ENCODE measurements around the gene PCYT1B. TPM values are rescaled to one million over a fixed set of nuclear protein-coding genes. Genes with fewer than 3 reads are reported as not detected.

Gene PCYT1B
- total RNA-seq (1.4 TPM), polyA plus RNA-seq (ENCODE audit: insufficient read depth in 1 of 8, insufficient read length in 8 of 8, low replicate concordance in 1 of 8) (1 to 10 TPM; 1.5 to 3.1 (median 2.1) TPM)
- long read RNA-seq, donor 1: 0 reads
- long read RNA-seq, donor 2: 0 reads
- long read RNA-seq, donor 3: 0 reads
- long read RNA-seq, donor 4: 0 reads
- long read RNA-seq, donor 5, partial matches to known transcripts: 0 of 1 reads
- long read RNA-seq, donor 5, other reads (novel, unspliced or antisense): 0 of 1 reads
- long read RNA-seq, donor 6: 0 reads
- long read RNA-seq, donor 7: 0 reads
- long read RNA-seq, donor 8, partial matches to known transcripts: 0 of 1 reads
- long read RNA-seq, donor 8, other reads (novel, unspliced or antisense): 0 of 1 reads
- long read RNA-seq, donor 9: 0 reads
- long read RNA-seq, donor 10, partial matches to known transcripts: 0 of 1 reads
- long read RNA-seq, donor 10, other reads (novel, unspliced or antisense): 0 of 1 reads
- long read RNA-seq, donor 11, partial matches to known transcripts: 0 of 1 reads
- long read RNA-seq, donor 11, other reads (novel, unspliced or antisense): 0 of 1 reads

GRCh38 chrX:24647257-24648058, at the start of gene PCYT1B:
Gene PCYT1B, minus strand, starts transcription at chrX:24647347. Its CDS starts 242 bp downstream, at chrX:24647105.
- 28% methylated on average over 15 of the region's 24 CpGs for WGBS (ENCODE audit: insufficient coverage)
- Histone ChIP-seq H3K9me3 (replicated peaks; ENCODE audit: control insufficient read depth, low read depth, low read length) (no peaks in the 10 kb centered on the region), H3K27ac (ENCODE audit: low read length) (peak within 1 kb of the TSS; percentile 89), H3K27me3 (ENCODE audit: control insufficient read depth, insufficient read depth, low read length) (peaks cover 31% of the 10 kb centered on the region), H3K4me1 (ENCODE audit: control insufficient read depth, insufficient read depth, low read length) (peaks cover 10% of the 10 kb centered on the region), H3K36me3 (ENCODE audit: control insufficient read depth, insufficient read depth, low read length) (no peaks in the 10 kb centered on the region), H3K4me3 (ENCODE audit: low read length) (peak within 1 kb of the TSS; percentile 40)
- peak; percentile 94 for DNase-seq

- Histone ChIP-seq H3K4me3 (ENCODE audit: low read length) (no peak overlapping the region), H3K27ac (ENCODE audit: low read length) (peak overlapping the region; percentile 22), H3K27me3 (ENCODE audit: control insufficient read depth, insufficient read depth, low read length) (peaks cover 4% of the 10 kb centered on the region), H3K9me3 (replicated peaks; ENCODE audit: control insufficient read depth, low read depth, low read length) (no peaks in the 10 kb centered on the region), H3K36me3 (ENCODE audit: control insufficient read depth, insufficient read depth, low read length) (no peaks in the 10 kb centered on the region), H3K4me1 (ENCODE audit: control insufficient read depth, insufficient read depth, low read length) (peaks cover 3% of the 10 kb centered on the region)
- peak; percentile 53 for DNase-seq
- WGBS (ENCODE audit: insufficient coverage): 87% methylated on average over 4 of the region's 6 CpGs
Measured at GRCh38 chrX:24696294-24696693, 49.1 kb upstream of the PCYT1B start.

GRCh38 chrX:24694825-24695224, 47.7 kb upstream of the PCYT1B start:
- no peak for DNase-seq

GRCh38 chrX:24693453-24694202, 46.5 kb upstream of the PCYT1B start, which contains the start of gene POLA1:
Gene POLA1, plus strand, starts transcription at chrX:24693918. Its CDS starts 44 bp downstream, at chrX:24693962.
- peak; percentile 98 for DNase-seq
- Histone ChIP-seq H3K27ac (ENCODE audit: low read length) (peak within 1 kb of the TSS; percentile 90), H3K27me3 (ENCODE audit: control insufficient read depth, insufficient read depth, low read length) (peaks cover 4% of the 10 kb centered on the region), H3K36me3 (ENCODE audit: control insufficient read depth, insufficient read depth, low read length) (no peaks in the 10 kb centered on the region), H3K9me3 (replicated peaks; ENCODE audit: control insufficient read depth, low read depth, low read length) (no peaks in the 10 kb centered on the region), H3K4me3 (ENCODE audit: low read length) (peak within 1 kb of the TSS; percentile 61), H3K4me1 (ENCODE audit: control insufficient read depth, insufficient read depth, low read length) (peaks cover 3% of the 10 kb centered on the region)
- WGBS (ENCODE audit: insufficient coverage): 30% methylated on average over 59 of the region's 70 CpGs

More at GRCh38 chrX:24694825-24695224, 47.7 kb upstream of the PCYT1B start:
- Histone ChIP-seq H3K27ac (ENCODE audit: low read length) (peak overlapping the region; percentile 20), H3K4me1 (ENCODE audit: control insufficient read depth, insufficient read depth, low read length) (peaks cover 3% of the 10 kb centered on the region), H3K27me3 (ENCODE audit: control insufficient read depth, insufficient read depth, low read length) (peaks cover 4% of the 10 kb centered on the region), H3K4me3 (ENCODE audit: low read length) (peak overlapping the region; percentile 61), H3K9me3 (replicated peaks; ENCODE audit: control insufficient read depth, low read depth, low read length) (no peaks in the 10 kb centered on the region), H3K36me3 (ENCODE audit: control insufficient read depth, insufficient read depth, low read length) (no peaks in the 10 kb centered on the region)
- no CpG with 5 or more reads among the region's 6 CpGs for whole genome bisulfite sequencing (ENCODE audit: insufficient coverage)

GRCh38 chrX:24692305-24692704, 45.2 kb upstream of the PCYT1B start:
- WGBS (ENCODE audit: insufficient coverage): no CpG with 5 or more reads among the region's 4 CpGs
- no peak for DNase-seq
- H3K27me3 ChIP-seq (ENCODE audit: control insufficient read depth, insufficient read depth, low read length): peaks cover 6% of the 10 kb centered on the region
- no peaks in the 10 kb centered on the region for H3K36me3 ChIP-seq (ENCODE audit: control insufficient read depth, insufficient read depth, low read length)
- H3K4me1 ChIP-seq (ENCODE audit: control insufficient read depth, insufficient read depth, low read length): peaks cover 3% of the 10 kb centered on the region
- H3K27ac ChIP-seq (ENCODE audit: low read length): no peak overlapping the region
- H3K4me3 ChIP-seq (ENCODE audit: low read length): no peak overlapping the region
- H3K9me3 ChIP-seq (replicated peaks; ENCODE audit: control insufficient read depth, low read depth, low read length): no peaks in the 10 kb centered on the region

GRCh38 chrX:24684048-24684447, 36.9 kb upstream of the PCYT1B start:
- H3K4me3 ChIP-seq (ENCODE audit: low read length): no peak overlapping the region
- no CpG with 5 or more reads among the region's 2 CpGs for WGBS (ENCODE audit: insufficient coverage)
- DNase-seq: no peak
- H3K36me3 ChIP-seq (ENCODE audit: control insufficient read depth, insufficient read depth, low read length): no peaks in the 10 kb centered on the region
- peaks cover 4% of the 10 kb centered on the region for H3K27me3 ChIP-seq (ENCODE audit: control insufficient read depth, insufficient read depth, low read length)
- no peaks in the 10 kb centered on the region for H3K4me1 ChIP-seq (ENCODE audit: control insufficient read depth, insufficient read depth, low read length)
- H3K27ac ChIP-seq (ENCODE audit: low read length): no peak overlapping the region
- H3K9me3 ChIP-seq (replicated peaks; ENCODE audit: control insufficient read depth, low read depth, low read length): no peaks in the 10 kb centered on the region

GRCh38 chrX:24682739-24683432, 35.7 kb upstream of the PCYT1B start:
- H3K4me1 ChIP-seq (ENCODE audit: control insufficient read depth, insufficient read depth, low read length): no peaks in the 10 kb centered on the region
- H3K36me3 ChIP-seq (ENCODE audit: control insufficient read depth, insufficient read depth, low read length): no peaks in the 10 kb centered on the region
- H3K4me3 ChIP-seq (ENCODE audit: low read length): no peak overlapping the region
- H3K9me3 ChIP-seq (replicated peaks; ENCODE audit: control insufficient read depth, low read depth, low read length): no peaks in the 10 kb centered on the region
- peaks cover 4% of the 10 kb centered on the region for H3K27me3 ChIP-seq (ENCODE audit: control insufficient read depth, insufficient read depth, low read length)
- WGBS (ENCODE audit: insufficient coverage): 85% methylated on average over 5 of the region's 7 CpGs
- no peak for DNase-seq
- no peak overlapping the region for H3K27ac ChIP-seq (ENCODE audit: low read length)

- 40% methylated on average over 2 of the region's 5 CpGs for WGBS (ENCODE audit: insufficient coverage)
- Histone ChIP-seq H3K27ac (ENCODE audit: low read length) (no peak overlapping the region), H3K4me3 (ENCODE audit: low read length) (no peak overlapping the region), H3K4me1 (ENCODE audit: control insufficient read depth, insufficient read depth, low read length) (no peaks in the 10 kb centered on the region), H3K9me3 (replicated peaks; ENCODE audit: control insufficient read depth, low read depth, low read length) (no peaks in the 10 kb centered on the region), H3K27me3 (ENCODE audit: control insufficient read depth, insufficient read depth, low read length) (peaks cover 16% of the 10 kb centered on the region), H3K36me3 (ENCODE audit: control insufficient read depth, insufficient read depth, low read length) (no peaks in the 10 kb centered on the region)
- DNase-seq: no peak
Measured at GRCh38 chrX:24676403-24677024, 29.4 kb upstream of the PCYT1B start.

GRCh38 chrX:24673424-24673823, 26.3 kb upstream of the PCYT1B start:
- WGBS (ENCODE audit: insufficient coverage): no CpG with 5 or more reads among the region's 2 CpGs
- no peak overlapping the region for H3K27ac ChIP-seq (ENCODE audit: low read length)
- peaks cover 19% of the 10 kb centered on the region for H3K27me3 ChIP-seq (ENCODE audit: control insufficient read depth, insufficient read depth, low read length)
- no peak for DNase-seq
- H3K4me3 ChIP-seq (ENCODE audit: low read length): no peak overlapping the region
- no peaks in the 10 kb centered on the region for H3K36me3 ChIP-seq (ENCODE audit: control insufficient read depth, insufficient read depth, low read length)
- no peaks in the 10 kb centered on the region for H3K4me1 ChIP-seq (ENCODE audit: control insufficient read depth, insufficient read depth, low read length)
- no peaks in the 10 kb centered on the region for H3K9me3 ChIP-seq (replicated peaks; ENCODE audit: control insufficient read depth, low read depth, low read length)
